IPS-NIHi11 (cell line): Measurements from ENCODE around the gene GOLGA6L4.
"Not testable (repeated sequence)": the region's sequence is repeated elsewhere in the genome, so short reads cannot be mapped to it uniquely, and the experiment has no call there.

ENCODE experiments used
- DNase-seq: peaks from one replicate; pipeline ENCODE4 v3.0.0; 2012; ENCODE audit warnings: mixed read lengths, low spot score

Gene GOLGA6L4

GRCh38 chr15:84235573-84235972 is at the start of gene GOLGA6L4:
Gene GOLGA6L4 (plus strand): TSS chr15:84235773. CDS start chr15:84235835, 62 bp downstream.
- DNase-seq = not testable (repeated sequence)

- DNase-seq = not testable (repeated sequence)
These were observed 42.6 kb upstream of the GOLGA6L4 start for GRCh38 chr15:84192982-84193381.

GRCh38 chr15:84195603-84196002 is 40.0 kb upstream of the GOLGA6L4 start:
- DNase-seq = not testable (repeated sequence)

GRCh38 chr15:84196530-84197188 is 38.9 kb upstream of the GOLGA6L4 start:
- DNase-seq = not testable (repeated sequence)

GRCh38 chr15:84199865-84200264 is 35.7 kb upstream of the GOLGA6L4 start:
- not testable (repeated sequence) for DNase-seq

GRCh38 chr15:84246441-84246840 is 10.9 kb downstream of the GOLGA6L4 start:
- not testable (repeated sequence) for DNase-seq
